Stomach (tissue), 4 donors: ENCODE measurements around the gene MRPL43.

Experiments used
- CTCF ChIP-seq, 7 experiments: fragments of 450-650 bp in 4 of 7; fragments of 200-600 bp in 3 of 7; sonication (generic) in 3 of 7; IDR thresholded peaks; one replicate each; pipeline ENCODE4 v1.5.1; 2016 to 2019; ENCODE audit warnings: antibody characterized with exemption in 7 of 7, control low read depth in 2 of 7, mild to moderate bottlenecking in 1 of 7
- EP300 ChIP-seq: sonication (generic); formaldehyde crosslinking; IDR thresholded peaks from one replicate; pipeline ENCODE4 v1.6.1; 2017; ENCODE audit warnings: antibody characterized with exemption
- POLR2A ChIP-seq, 4 donors: fragments of 450-650 bp; IDR thresholded peaks; one replicate each; pipeline ENCODE4 v1.6.1; 2016; ENCODE audit warnings: antibody characterized with exemption in 4 of 4, control low read depth in 2 of 4, mild to moderate bottlenecking in 1 of 4, moderate library complexity in 1 of 4

GRCh38 chr10:100965820-100966219 lies 21.5 kb downstream of the MRPL43 start:
- no peak for TF ChIP-seq CTCF (IDR thresholded peaks at IDR 0.05)
- TF ChIP-seq EP300: no peak
- TF ChIP-seq POLR2A (IDR thresholded peaks at IDR 0.05): no peak
